H9 (cell line): ENCODE measurements around the gene ARID1B. TPM values are rescaled to one million over a fixed set of nuclear protein-coding genes. Genes with fewer than 3 reads are reported as not detected.

ENCODE experiments used
- DNase-seq: peaks from one replicate; pipeline ENCODE4 v3.0.0-alpha.2; 2017
- H2AFZ ChIP-seq: one replicate; pipeline ENCODE4 v1.6.1; 2013; ENCODE audit warnings: mild to moderate bottlenecking, low read length, control low read depth, moderate library complexity
- H2AK5ac ChIP-seq: 2 replicates; pipeline ENCODE4 v1.6.1; 2013; ENCODE audit warnings: low read length, control low read depth, mixed read lengths; ENCODE audit not compliant: insufficient read length
- H2BK120ac ChIP-seq: one replicate; pipeline ENCODE4 v1.6.1; 2013; ENCODE audit warnings: low read depth, mild to moderate bottlenecking, low read length, control low read depth, inconsistent platforms; ENCODE audit not compliant: poor library complexity, severe bottlenecking
- H2BK12ac ChIP-seq: 2 replicates; pipeline ENCODE4 v1.6.1; 2013; ENCODE audit warnings: low read length, control low read depth, mixed read lengths, low read depth; ENCODE audit not compliant: insufficient read length
- H2BK15ac ChIP-seq: 2 replicates; pipeline ENCODE4 v1.6.1; 2013; ENCODE audit warnings: low read depth, low read length, control low read depth
- H2BK20ac ChIP-seq: one replicate; pipeline ENCODE4 v1.6.1; 2013; ENCODE audit warnings: low read depth, mild to moderate bottlenecking, low read length, control low read depth, inconsistent platforms; ENCODE audit not compliant: poor library complexity, severe bottlenecking
- H2BK5ac ChIP-seq: 2 replicates; pipeline ENCODE4 v1.6.1; 2013; ENCODE audit warnings: low read length, control low read depth, mixed read lengths; ENCODE audit not compliant: insufficient read length
- H3K14ac ChIP-seq: 2 replicates; pipeline ENCODE4 v1.6.1; 2013; ENCODE audit warnings: low read length, control low read depth; ENCODE audit not compliant: insufficient read depth
- H3K18ac ChIP-seq: 2 replicates; pipeline ENCODE4 v1.6.1; 2013; ENCODE audit warnings: low read depth, mild to moderate bottlenecking, mixed read lengths, low read length, control low read depth; ENCODE audit not compliant: insufficient read length
- H3K23ac ChIP-seq: 2 replicates; pipeline ENCODE4 v1.6.1; 2013; ENCODE audit warnings: low read length, control low read depth, mixed read lengths, low read depth; ENCODE audit not compliant: insufficient read length
- H3K23me2 ChIP-seq: 2 replicates; pipeline ENCODE4 v1.6.1; 2013; ENCODE audit warnings: low read depth, mild to moderate bottlenecking, mixed read lengths, low read length, control low read depth; ENCODE audit not compliant: insufficient read length, poor library complexity, severe bottlenecking
- H3K27ac ChIP-seq: 2 replicates; pipeline ENCODE4 v1.5.1; 2013; ENCODE audit warnings: low read length, control low read depth, mixed read lengths, low read depth; ENCODE audit not compliant: insufficient read length
- H3K27me3 ChIP-seq: 2 replicates; pipeline ENCODE4 v1.6.1; 2013; ENCODE audit warnings: low read length, control low read depth, inconsistent platforms; ENCODE audit not compliant: insufficient read depth
- H3K4ac ChIP-seq: 2 replicates; pipeline ENCODE4 v1.6.1; 2013; ENCODE audit warnings: low read depth, mild to moderate bottlenecking, control low read depth, inconsistent platforms, low read length, moderate library complexity
- H3K4me1 ChIP-seq: 2 replicates; pipeline ENCODE4 v1.6.1; 2013; ENCODE audit warnings: low read length, control low read depth, inconsistent platforms; ENCODE audit not compliant: insufficient read depth
- H3K4me2 ChIP-seq: 2 replicates; pipeline ENCODE4 v1.6.1; 2013; ENCODE audit warnings: low read length, control low read depth, mixed read lengths; ENCODE audit not compliant: insufficient read length, insufficient read depth
- H3K56ac ChIP-seq: 2 replicates; pipeline ENCODE4 v1.6.1; 2013; ENCODE audit warnings: low read depth, mild to moderate bottlenecking, mixed read lengths, low read length, control low read depth; ENCODE audit not compliant: insufficient read length
- H3K79me1 ChIP-seq: 2 replicates; pipeline ENCODE4 v1.6.1; 2013; ENCODE audit warnings: low read depth, mild to moderate bottlenecking, moderate library complexity, low read length, control low read depth, inconsistent platforms; ENCODE audit not compliant: insufficient read depth, poor library complexity, severe bottlenecking
- H3K79me2 ChIP-seq: 2 replicates; pipeline ENCODE4 v1.6.1; 2013; ENCODE audit warnings: low read length, control low read depth, inconsistent platforms; ENCODE audit not compliant: insufficient read depth
- H3K9ac ChIP-seq: 2 replicates; pipeline ENCODE4 v1.6.1; 2013; ENCODE audit warnings: low read length, control low read depth, mixed read lengths; ENCODE audit not compliant: insufficient read length; ENCODE audit errors: extremely low read depth
- H3K9me3 ChIP-seq: one replicate; pipeline ENCODE4 v1.6.1; 2013; ENCODE audit warnings: low read depth, low read length, inconsistent platforms; ENCODE audit not compliant: control insufficient read depth
- H3T11ph ChIP-seq: one replicate; pipeline ENCODE4 v1.6.1; 2013; ENCODE audit warnings: mild to moderate bottlenecking, low read length, control low read depth, inconsistent platforms
- H4K20me1 ChIP-seq: one replicate; pipeline ENCODE4 v1.6.1; 2013; ENCODE audit not compliant: control insufficient read depth, insufficient read length, insufficient read depth
- H4K5ac ChIP-seq: 2 replicates; pipeline ENCODE4 v1.6.1; 2013; ENCODE audit warnings: low read depth, mild to moderate bottlenecking, mixed read lengths, low read length, control low read depth; ENCODE audit not compliant: insufficient read length
- H4K8ac ChIP-seq: replicated peaks from 2 replicates; pipeline ENCODE4 v1.6.1; 2013; ENCODE audit warnings: low read length, control low read depth, mixed read lengths, low read depth; ENCODE audit not compliant: insufficient read length
- H4K91ac ChIP-seq: 2 replicates; pipeline ENCODE4 v1.6.1; 2013; ENCODE audit warnings: low read depth, mild to moderate bottlenecking, moderate library complexity, mixed read lengths, low read length, control low read depth; ENCODE audit not compliant: insufficient read length
- H3K27ac Mint-ChIP-seq, 3 experiments: 2 replicates in 2 of 3; 3 replicates in 1 of 3; pipeline ENCODE4 v1.8.0; 2020 to 2021; ENCODE audit warnings: mixed read lengths in 3 of 3, mild to moderate bottlenecking in 1 of 3, moderate library complexity in 1 of 3
- H3K27me3 Mint-ChIP-seq: 2 replicates; pipeline ENCODE4 v1.8.0; 2021; ENCODE audit warnings: low read depth, mild to moderate bottlenecking, moderate library complexity, mixed read lengths
- H3K36me3 Mint-ChIP-seq, 3 experiments: 2 replicates in 2 of 3; 3 replicates in 1 of 3; pipeline ENCODE4 v1.8.0; 2020 to 2021; ENCODE audit warnings: low read depth in 3 of 3, mixed read lengths in 3 of 3; ENCODE audit not compliant: insufficient read depth in 1 of 3
- H3K4me1 Mint-ChIP-seq, 2 experiments: 2 replicates each; pipeline ENCODE4 v1.8.0; 2020; ENCODE audit warnings: mixed read lengths in 2 of 2
- H3K4me3 Mint-ChIP-seq, 2 experiments: 2 replicates in 1 of 2; 3 replicates in 1 of 2; pipeline ENCODE4 v1.8.0; 2020 to 2021; ENCODE audit warnings: mild to moderate bottlenecking in 2 of 2, mixed read lengths in 2 of 2, moderate library complexity in 1 of 2
- H3K9me3 Mint-ChIP-seq, 2 experiments: 2 replicates in 1 of 2; 3 replicates in 1 of 2; pipeline ENCODE4 v1.8.0; 2020; ENCODE audit warnings: mild to moderate bottlenecking in 2 of 2, mixed read lengths in 2 of 2, moderate library complexity in 1 of 2
- CTCF ChIP-seq: fragments of 200-600 bp; sonication (generic); conservative IDR thresholded peaks from 3 replicates; pipeline ENCODE4 v1.8.0; 2021; ENCODE audit warnings: antibody characterized with exemption, mild to moderate bottlenecking
- WGBS: extraction: QIAGEN DNeasy Blood & Tissue Kit; methylation state at CpG from one replicate; pipeline ENCODE4 v1.1.7; 2013; ENCODE audit warnings: missing lambda C conversion rate, low lambda C conversion rate, mixed read lengths; ENCODE audit not compliant: insufficient read length; ENCODE audit errors: extremely low coverage; 5-methylcytosine and 5-hydroxymethylcytosine counted together
- total RNA-seq: library from RNA; stranded (reverse); gene quantifications from 2 replicates; pipeline ENCODE4 v1.2.1, GENCODE V29; 2021

Gene ARID1B
- total RNA-seq, 1 experiment from 2014 or later, result 88.2 TPM

GRCh38 chr6:157158456-157158855 lies 381.3 kb downstream of the ARID1B start:
- H2BK120ac ChIP-seq, result no peak overlapping the region
- TF ChIP-seq CTCF, result no peak
- no peak overlapping the region for H3K27ac ChIP-seq
- H3K79me1 ChIP-seq, result no peaks in the 10 kb centered on the region
- no peak overlapping the region for H2BK5ac ChIP-seq
- peaks cover 0 to 18% (median 10%) of the 10 kb centered on the region in 3 experiments; a peak in 4 of 7 replicates for H3K36me3 Mint-ChIP-seq
- peaks cover 38 to 48% of the 10 kb centered on the region in 2 experiments for H3K4me1 Mint-ChIP-seq
- no peak overlapping the region; a peak in 2 of 7 replicates for H3K27ac Mint-ChIP-seq
- H2BK12ac ChIP-seq, result no peak overlapping the region
- H4K8ac ChIP-seq, result no peak overlapping the region
- H3K4ac ChIP-seq, result no peak overlapping the region
- no peak overlapping the region for H3K56ac ChIP-seq
- no peaks in the 10 kb centered on the region for H3K27me3 ChIP-seq
- no peak overlapping the region for H2AK5ac ChIP-seq
- H3K9me3 Mint-ChIP-seq, result no peaks in the 10 kb centered on the region
- no peak overlapping the region for H3K4me2 ChIP-seq
- no peak overlapping the region for H3K4me3 Mint-ChIP-seq
- H3K14ac ChIP-seq, result no peak overlapping the region
- H3K23me2 ChIP-seq, result no peaks in the 10 kb centered on the region
- peaks cover 7% of the 10 kb centered on the region; the same call in 1 of the 2 replicates for H3K4me1 ChIP-seq
- no peaks in the 10 kb centered on the region for H4K20me1 ChIP-seq
- no peak overlapping the region for H2BK15ac ChIP-seq
- DNase-seq, result no peak
- H4K5ac ChIP-seq, result no peak overlapping the region
- no peak overlapping the region for H3K9ac ChIP-seq
- no peak overlapping the region for H3T11ph ChIP-seq
- H2BK20ac ChIP-seq, result no peak overlapping the region
- WGBS, result no CpG with 5 or more reads among the region's 4 CpGs
- H3K27me3 Mint-ChIP-seq, result no peaks in the 10 kb centered on the region
- no peak overlapping the region for H2AFZ ChIP-seq
- no peak overlapping the region for H3K23ac ChIP-seq
- no peaks in the 10 kb centered on the region for H3K79me2 ChIP-seq
- H3K9me3 ChIP-seq, result no peaks in the 10 kb centered on the region
- no peak overlapping the region for H4K91ac ChIP-seq
- no peak overlapping the region for H3K18ac ChIP-seq
